AG09309 (cell line): ENCODE results near the gene ZNF497.
A peak's percentile ranks its signal among the peaks of the same experiment; 100 is the strongest.

Experiments
- DNase-seq: peaks from one replicate; pipeline ENCODE4 v3.0.0-alpha.2; 2010; ENCODE audit warnings: low read depth
- H3K4me3 ChIP-seq: 2 replicates; pipeline ENCODE4 v1.5.1; 2011; ENCODE audit warnings: mild to moderate bottlenecking, low read depth, low read length, moderate library complexity; ENCODE audit not compliant: control insufficient read depth
- TF ChIP-seq, protein P1 (sequence below): IDR thresholded peaks from 2 replicates; pipeline ENCODE4 v1.5.1; 2011; ENCODE audit warnings: mild to moderate bottlenecking, low read depth, low read length, inconsistent platforms; ENCODE audit not compliant: insufficient read depth, control insufficient read depth; ENCODE audit errors: missing control alignments

ZNF497 gene

DNA sequence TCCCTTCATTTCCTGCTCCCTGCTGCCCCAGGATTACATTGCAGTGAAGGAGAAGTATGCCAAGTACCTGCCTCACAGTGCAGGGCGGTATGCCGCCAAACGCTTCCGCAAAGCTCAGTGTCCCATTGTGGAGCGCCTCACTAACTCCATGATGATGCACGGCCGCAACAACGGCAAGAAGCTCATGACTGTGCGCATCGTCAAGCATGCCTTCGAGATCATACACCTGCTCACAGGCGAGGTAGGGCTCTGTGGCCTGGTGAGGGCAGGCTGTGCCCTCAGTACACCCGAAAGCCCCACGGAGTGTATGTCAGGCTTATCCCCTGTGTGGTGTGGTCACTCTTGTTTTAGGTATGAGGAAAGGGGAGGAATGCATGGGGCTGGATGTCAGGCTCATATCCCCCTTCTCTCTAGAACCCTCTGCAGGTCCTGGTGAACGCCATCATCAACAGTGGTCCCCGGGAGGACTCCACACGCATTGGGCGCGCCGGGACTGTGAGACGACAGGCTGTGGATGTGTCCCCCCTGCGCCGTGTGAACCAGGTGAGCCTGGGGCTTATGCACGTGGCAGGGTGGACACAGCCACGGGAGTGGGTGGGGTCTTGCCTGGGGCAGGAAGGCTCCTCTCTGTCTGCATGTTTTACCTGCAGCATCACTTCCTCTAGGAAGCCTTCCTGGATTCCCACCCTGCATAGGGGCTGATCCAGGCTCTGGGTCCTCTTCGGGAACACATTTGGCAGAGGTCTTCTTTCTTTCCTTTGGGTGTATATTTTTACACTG, 30.6 kb upstream of the ZNF497 start:
- no peak overlapping the region for H3K4me3 ChIP-seq
- DNase-seq = no peak
- TF ChIP-seq, protein P1, sequence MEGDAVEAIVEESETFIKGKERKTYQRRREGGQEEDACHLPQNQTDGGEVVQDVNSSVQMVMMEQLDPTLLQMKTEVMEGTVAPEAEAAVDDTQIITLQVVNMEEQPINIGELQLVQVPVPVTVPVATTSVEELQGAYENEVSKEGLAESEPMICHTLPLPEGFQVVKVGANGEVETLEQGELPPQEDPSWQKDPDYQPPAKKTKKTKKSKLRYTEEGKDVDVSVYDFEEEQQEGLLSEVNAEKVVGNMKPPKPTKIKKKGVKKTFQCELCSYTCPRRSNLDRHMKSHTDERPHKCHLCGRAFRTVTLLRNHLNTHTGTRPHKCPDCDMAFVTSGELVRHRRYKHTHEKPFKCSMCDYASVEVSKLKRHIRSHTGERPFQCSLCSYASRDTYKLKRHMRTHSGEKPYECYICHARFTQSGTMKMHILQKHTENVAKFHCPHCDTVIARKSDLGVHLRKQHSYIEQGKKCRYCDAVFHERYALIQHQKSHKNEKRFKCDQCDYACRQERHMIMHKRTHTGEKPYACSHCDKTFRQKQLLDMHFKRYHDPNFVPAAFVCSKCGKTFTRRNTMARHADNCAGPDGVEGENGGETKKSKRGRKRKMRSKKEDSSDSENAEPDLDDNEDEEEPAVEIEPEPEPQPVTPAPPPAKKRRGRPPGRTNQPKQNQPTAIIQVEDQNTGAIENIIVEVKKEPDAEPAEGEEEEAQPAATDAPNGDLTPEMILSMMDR = no peak

DNA sequence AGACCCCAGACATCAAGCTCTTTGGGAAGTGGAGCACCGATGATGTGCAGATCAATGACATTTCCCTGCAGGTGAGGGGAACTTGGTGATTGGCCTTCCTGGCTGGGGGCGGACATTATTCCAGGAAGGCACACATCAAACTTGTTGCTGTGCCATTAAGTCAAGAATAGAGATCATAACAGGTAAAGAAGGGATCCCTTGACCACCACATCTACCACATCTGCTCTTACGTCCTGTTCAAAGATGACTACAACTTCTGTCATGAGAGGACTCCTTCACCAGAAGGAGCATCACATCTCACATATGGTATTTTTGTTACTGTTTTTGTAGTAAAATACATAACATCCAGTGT, 25.6 kb upstream of the ZNF497 start:
- TF ChIP-seq, protein P1 = no peak
- no peak for DNase-seq

DNA sequence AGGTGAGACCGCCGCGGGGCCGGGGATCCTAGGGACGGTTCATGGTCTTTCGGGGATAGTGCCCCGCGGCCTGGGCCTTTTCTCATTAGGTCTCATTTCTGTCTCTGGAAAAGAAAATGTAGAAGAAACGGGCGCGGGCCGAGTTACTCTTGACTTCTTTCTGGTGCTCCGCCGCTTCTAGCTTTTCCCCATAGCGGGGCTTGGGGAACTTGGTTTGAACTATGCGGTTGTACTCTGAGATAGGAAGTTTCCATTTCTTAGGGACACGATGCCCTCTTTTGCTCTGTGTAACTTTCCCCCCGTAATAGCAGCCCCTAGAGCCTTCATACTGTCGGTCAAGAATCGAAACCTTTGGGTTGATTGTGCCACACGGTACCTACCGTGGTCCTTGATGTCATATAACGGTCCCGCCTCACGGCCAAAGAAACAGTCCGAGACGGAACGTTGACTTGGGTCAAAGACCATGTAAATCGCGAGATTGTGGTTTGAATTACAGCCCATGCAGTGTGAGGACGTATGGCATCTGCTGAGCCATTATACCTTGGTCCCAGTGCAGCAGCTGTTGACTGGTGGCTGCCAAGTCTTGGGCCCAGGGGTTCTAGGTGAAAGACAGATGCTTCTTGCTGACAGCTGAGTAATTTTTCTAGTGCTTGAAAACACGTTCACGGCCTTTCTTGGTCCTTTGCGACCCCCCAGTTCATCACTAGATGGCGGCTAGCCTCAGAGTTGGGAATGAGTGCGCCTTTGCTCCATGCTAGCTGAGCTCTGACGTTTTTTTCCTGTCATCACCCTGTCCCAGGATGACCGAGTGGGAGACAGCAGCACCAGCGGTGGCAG, 25.0 kb upstream of the ZNF497 start:
- DNase-seq = no peak
- TF ChIP-seq, protein P1 = peak; percentile 9
- peak overlapping the region; percentile 89 for H3K4me3 ChIP-seq

More for the DNA sequence above, 25.6 kb upstream of the ZNF497 start:
- peak overlapping the region; percentile 89 for H3K4me3 ChIP-seq

DNA sequence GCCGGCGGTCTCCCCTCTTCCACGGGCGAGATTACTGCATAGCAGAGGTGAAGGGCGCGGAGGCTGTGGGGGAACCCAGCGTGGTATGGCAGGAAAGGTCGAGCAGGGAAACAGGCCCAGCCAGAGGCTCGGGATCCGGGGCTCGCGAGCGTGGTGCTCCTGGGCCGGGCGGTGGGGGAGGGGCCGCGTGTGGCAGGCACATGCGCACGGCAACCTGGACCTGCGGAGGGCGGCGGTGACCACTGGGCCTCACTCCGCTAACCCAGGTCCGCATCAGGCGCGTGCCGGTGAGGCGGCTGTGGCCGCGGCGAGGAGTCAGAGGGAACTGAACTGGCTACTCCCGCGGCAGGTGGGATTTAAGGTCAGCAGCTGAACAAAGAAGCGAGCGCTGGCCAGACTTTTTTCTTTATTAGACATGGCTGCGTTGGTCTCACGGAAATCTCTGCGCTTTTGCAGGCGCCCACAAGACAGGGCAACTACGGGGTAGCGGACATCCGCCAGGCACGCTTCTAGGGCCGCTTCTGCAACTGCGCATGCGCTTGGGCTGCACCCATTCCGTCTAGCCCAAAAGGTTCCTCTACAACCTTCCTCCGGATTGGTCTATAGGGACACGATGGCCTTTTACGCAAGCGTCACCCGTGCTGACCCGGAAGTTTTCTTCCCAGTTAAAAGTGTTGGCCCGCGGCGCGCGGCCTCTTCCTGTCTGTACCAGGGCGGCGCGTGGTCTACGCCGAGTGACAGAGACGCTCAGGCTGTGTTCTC, 24.2 kb upstream of the ZNF497 start, which contains the start of gene RPS5:
Gene RPS5 (plus strand): TSS at position 694 of the 762 bp plus-strand sequence. CDS start 869 bp downstream, outside the sequence.
- TF ChIP-seq, protein P1 = no peak
- DNase-seq = peak; percentile 98
- H3K4me3 ChIP-seq = peak within 1 kb of the TSS; percentile 89

GRCh38 chr19:58385891-58386575, 23.5 kb upstream of the ZNF497 start:
- no peak for DNase-seq
- TF ChIP-seq, protein P1 = no peak

More at GRCh38 chr19:58385891-58386575, 23.5 kb upstream of the ZNF497 start:
- peak overlapping the region; percentile 89 for H3K4me3 ChIP-seq
